HL-60 (cell line): ENCODE results near the gene STRA6.

Experiments used
- DNase-seq, 2 experiments: peaks; one replicate each; pipeline ENCODE4 v3.0.0-alpha.2; 2010 to 2020; ENCODE audit warnings: low read depth in 1 of 2, low spot score in 1 of 2
- H3K27ac ChIP-seq: fragments of 250-450 bp; sonication (Bioruptor Pico); replicated peaks from 2 replicates; pipeline ENCODE4 v1.5.1; 2020; ENCODE audit warnings: mild to moderate bottlenecking, moderate library complexity
- H3K27me3 ChIP-seq: fragments of 250-450 bp; sonication (Bioruptor Pico); 2 replicates; pipeline ENCODE4 v1.5.1; 2021; ENCODE audit warnings: mild to moderate bottlenecking, moderate library complexity; ENCODE audit not compliant: insufficient read depth, poor library complexity, severe bottlenecking
- H3K4me3 ChIP-seq: replicated peaks from 2 replicates; pipeline ENCODE4 v1.5.1; 2011; ENCODE audit warnings: mild to moderate bottlenecking, control low read depth, low read length; ENCODE audit not compliant: insufficient read depth
- CTCF ChIP-seq: IDR thresholded peaks from one replicate; pipeline ENCODE4 v1.5.1; 2011; ENCODE audit warnings: low read length, control low read depth, inconsistent platforms; ENCODE audit not compliant: insufficient read depth
- GABPA ChIP-seq: IDR thresholded peaks from 2 replicates; pipeline ENCODE4 v1.6.1; 2012; ENCODE audit warnings: low read depth
- POLR2AphosphoS5 ChIP-seq: IDR thresholded peaks from 2 replicates; pipeline ENCODE4 v1.6.1; 2012; ENCODE audit warnings: low read depth
- REST ChIP-seq: IDR thresholded peaks from 2 replicates; pipeline ENCODE4 v1.6.1; 2012; ENCODE audit warnings: low read depth; ENCODE audit not compliant: insufficient replicate concordance
- SPI1 ChIP-seq: IDR thresholded peaks from 2 replicates; pipeline ENCODE4 v1.6.1; 2012; ENCODE audit warnings: low read depth, mild to moderate bottlenecking, borderline replicate concordance

STRA6 gene

GRCh38 chr15:74174958-74175253 lies 27.7 kb downstream of the STRA6 start:
- Histone ChIP-seq H3K4me3 (no peak overlapping the region), H3K27ac (no peak overlapping the region), H3K27me3 (no peaks in the 10 kb centered on the region)
- DNase-seq: no peak
- no peak for TF ChIP-seq GABPA
- TF ChIP-seq REST: no peak
- TF ChIP-seq CTCF: no peak
- TF ChIP-seq SPI1: no peak
- no peak for TF ChIP-seq POLR2AphosphoS5

GRCh38 chr15:74174219-74174957 lies 28.2 kb downstream of the STRA6 start:
- H3K27ac ChIP-seq: no peak overlapping the region
- H3K27me3 ChIP-seq: no peaks in the 10 kb centered on the region
- no peak for TF ChIP-seq CTCF
- TF ChIP-seq GABPA: no peak
- no peak for TF ChIP-seq SPI1
- TF ChIP-seq POLR2AphosphoS5: no peak
- TF ChIP-seq REST: no peak
- DNase-seq: no peak
- no peak overlapping the region for H3K4me3 ChIP-seq

- no peak within 1 kb of the TSS for H3K27ac ChIP-seq
- H3K4me3 ChIP-seq: no peak within 1 kb of the TSS
- DNase-seq: no peak
- no peak for TF ChIP-seq SPI1
- TF ChIP-seq POLR2AphosphoS5: no peak
- TF ChIP-seq GABPA: no peak
- TF ChIP-seq CTCF: no peak
- no peak for TF ChIP-seq REST
- no peaks in the 10 kb centered on the region for H3K27me3 ChIP-seq
Measured at GRCh38 chr15:74173380-74174218, 29.0 kb downstream of the STRA6 start, which contains the start of gene ISLR. ISLR (plus strand) TSS chr15:74173710; CDS start chr15:74174859, 1,149 bp downstream.
